ENCODE measurements around the gene PHC2.

The PHC2 gene

DNA sequence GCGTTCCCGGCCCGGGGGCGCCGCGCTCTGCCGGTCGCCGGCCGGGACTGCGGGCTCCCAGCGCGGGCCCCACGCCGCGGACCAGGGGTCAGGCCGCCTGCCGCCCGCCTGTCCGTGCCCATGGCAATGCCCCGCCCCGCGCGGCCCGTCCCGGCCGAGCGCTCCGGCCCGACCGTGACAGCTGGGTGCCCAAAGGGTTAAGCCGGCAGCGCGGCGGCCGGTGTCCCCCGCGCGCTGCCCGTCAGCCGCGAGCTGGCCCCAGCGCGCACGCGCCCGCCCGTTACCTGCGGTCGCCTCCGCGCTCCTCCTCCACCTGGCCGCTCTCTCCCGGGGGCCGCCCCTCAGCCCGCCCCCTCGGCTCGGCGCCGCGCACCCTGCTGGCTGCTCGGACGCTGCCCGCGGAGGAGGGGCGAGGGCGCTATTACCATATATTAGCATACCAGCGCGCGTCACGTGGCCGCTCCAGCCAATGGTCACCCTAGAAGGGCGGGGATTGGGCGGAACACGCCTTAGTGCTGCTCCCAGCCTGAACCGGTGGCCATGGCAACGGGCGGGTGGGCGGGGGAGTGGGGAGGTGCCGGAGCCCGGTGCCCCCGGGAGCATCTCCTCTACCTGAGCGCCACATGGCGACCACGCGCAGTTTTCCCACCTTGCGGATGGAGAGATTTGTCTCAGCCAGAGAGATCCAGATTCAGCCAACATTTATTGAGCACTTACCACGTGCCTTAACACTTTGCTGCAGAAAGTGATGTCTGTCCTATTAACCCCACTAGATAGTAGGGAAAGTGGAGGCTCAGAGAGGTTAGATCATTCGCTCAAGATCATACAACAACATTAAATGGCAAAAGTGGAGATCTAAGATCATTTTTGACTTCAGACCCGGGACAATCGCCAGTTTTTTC, at the start of gene PHC2:
PHC2 (minus strand) TSS at position 404 of the 902 bp plus-strand sequence. CDS start 55,556 bp downstream, outside the sequence.
- peak; percentile 97 for DNase-seq (ENCODE audit: low spot score)

GRCh38 chr1:33477451-33477850, 46.6 kb upstream of the PHC2 start:
- no peak for DNase-seq (ENCODE audit: low spot score)

DNA sequence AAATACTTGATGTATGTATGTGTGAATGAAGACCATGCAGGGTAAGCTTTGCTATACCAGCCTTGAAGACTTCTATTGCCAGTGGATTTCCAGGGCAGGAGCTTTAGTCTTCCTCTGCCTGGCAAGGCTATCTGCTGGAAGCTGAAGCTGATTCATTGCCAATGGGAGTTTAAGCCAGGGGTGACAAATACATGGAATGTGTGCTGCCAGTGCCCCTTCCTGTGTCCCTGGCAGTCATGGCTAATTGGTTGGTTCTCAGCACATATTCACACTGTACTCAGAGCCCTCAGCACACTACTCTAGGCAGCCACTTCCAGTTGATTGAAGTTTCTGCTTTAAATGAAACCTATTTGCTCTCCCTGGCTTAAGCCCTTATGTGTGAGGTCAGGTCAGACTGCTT, 43.0 kb upstream of the PHC2 start:
- DNase-seq (ENCODE audit: low spot score) = no peak

DNA sequence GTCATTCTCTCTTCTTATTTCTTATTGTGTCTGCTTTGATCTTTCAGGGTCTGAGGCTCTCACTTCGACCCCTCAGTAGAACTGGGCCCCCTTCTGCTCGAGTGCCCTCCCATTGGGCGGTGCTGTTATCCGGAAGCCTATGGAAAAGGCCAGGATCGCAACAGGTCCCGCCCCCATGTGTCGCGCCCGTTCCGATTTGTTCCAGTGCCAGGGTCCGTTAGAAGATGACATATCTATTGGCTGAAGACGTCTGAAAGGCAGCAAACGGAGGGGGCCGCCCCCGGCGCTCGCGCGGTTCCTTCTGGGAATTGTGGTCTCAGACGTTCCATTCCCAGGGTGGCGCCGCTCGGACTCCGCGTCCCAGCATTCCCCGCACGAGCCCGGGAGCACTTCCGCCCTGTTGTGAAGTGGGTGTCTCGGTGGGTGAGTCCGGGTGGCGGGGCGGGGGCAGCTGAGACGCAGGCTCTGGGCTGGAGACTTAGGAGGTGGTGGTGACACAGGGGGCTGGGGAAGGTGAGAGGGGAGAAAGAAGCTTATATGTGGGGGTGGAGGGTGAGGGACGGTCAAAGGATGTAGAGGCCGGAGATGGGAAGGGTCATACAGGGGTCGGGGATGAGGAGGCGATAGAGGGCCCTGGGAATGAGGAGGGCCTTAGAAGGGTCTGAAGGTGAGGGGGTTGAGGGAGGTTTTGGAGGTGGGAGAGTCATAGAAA, 41.5 kb upstream of the PHC2 start, which contains the start of gene ZSCAN20:
ZSCAN20 (plus strand) TSS at position 377 of the 712 bp plus-strand sequence. CDS start 6,644 bp downstream, outside the sequence.
- DNase-seq (ENCODE audit: low spot score) = peak; percentile 99

GRCh38 chr1:33471416-33471815, 40.5 kb upstream of the PHC2 start:
- DNase-seq (ENCODE audit: low spot score) = no peak

- peak; percentile 77 for DNase-seq (ENCODE audit: low spot score)
Observed at GRCh38 chr1:33470495-33471012, 39.7 kb upstream of the PHC2 start.

GRCh38 chr1:33469691-33470090, 38.8 kb upstream of the PHC2 start:
- no peak for DNase-seq (ENCODE audit: low spot score)

DNA sequence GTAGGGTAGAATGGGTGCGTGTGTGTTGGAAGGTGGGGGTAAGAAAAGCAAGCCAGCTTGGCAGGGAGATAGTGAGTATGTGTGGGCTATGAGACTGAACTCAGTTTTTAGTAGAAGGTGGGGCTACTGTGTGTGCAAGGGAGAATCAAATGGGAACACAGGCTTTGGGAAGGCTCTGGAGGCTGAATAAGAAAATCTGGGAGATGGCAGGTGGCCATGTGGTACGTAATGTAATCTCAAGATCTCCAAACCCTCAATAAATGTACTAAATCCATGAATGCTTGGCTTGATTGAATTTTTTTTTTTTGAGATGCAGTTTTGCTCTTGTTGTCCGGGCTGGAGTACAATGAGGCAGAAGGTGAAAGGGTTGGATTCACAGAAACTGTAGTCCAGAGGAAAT, 38.1 kb upstream of the PHC2 start:
- DNase-seq (ENCODE audit: low spot score) = no peak

- no peak for DNase-seq (ENCODE audit: low spot score)
Observed at GRCh38 chr1:33468531-33468930, 37.6 kb upstream of the PHC2 start.

DNA sequence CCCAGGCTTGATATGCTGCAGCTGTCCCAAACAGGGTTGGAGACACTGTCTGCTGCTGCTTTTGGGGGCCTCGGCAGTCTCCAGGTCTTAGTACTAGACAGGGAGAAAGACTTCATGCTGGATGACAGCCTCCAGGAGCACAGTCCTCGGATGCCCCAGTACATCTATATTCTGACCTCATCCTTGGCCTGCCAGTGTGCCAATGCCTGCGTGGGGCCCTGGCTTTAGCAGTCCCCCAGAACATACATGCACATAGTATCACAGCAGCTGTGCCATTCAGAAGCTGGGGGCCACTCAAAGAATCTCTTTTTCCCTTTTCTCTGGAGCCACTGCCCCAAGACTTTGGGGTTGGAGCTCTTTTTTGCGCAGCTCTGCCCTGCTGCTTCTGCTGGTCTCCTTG, 37.1 kb upstream of the PHC2 start:
- no peak for DNase-seq (ENCODE audit: low spot score)

GRCh38 chr1:33466159-33466558, 35.3 kb upstream of the PHC2 start:
- no peak for DNase-seq (ENCODE audit: low spot score)

GRCh38 chr1:33465316-33465715, 34.4 kb upstream of the PHC2 start:
- DNase-seq (ENCODE audit: low spot score) = no peak

- DNase-seq (ENCODE audit: low spot score) = no peak
Observed at GRCh38 chr1:33464552-33464951, 33.7 kb upstream of the PHC2 start.

- no peak for DNase-seq (ENCODE audit: low spot score)
Observed at GRCh38 chr1:33462405-33463164, 31.7 kb upstream of the PHC2 start.

GRCh38 chr1:33460947-33461629, 30.2 kb upstream of the PHC2 start:
- DNase-seq (ENCODE audit: low spot score) = no peak

GRCh38 chr1:33460144-33460543, 29.2 kb upstream of the PHC2 start:
- DNase-seq (ENCODE audit: low spot score) = no peak

DNA sequence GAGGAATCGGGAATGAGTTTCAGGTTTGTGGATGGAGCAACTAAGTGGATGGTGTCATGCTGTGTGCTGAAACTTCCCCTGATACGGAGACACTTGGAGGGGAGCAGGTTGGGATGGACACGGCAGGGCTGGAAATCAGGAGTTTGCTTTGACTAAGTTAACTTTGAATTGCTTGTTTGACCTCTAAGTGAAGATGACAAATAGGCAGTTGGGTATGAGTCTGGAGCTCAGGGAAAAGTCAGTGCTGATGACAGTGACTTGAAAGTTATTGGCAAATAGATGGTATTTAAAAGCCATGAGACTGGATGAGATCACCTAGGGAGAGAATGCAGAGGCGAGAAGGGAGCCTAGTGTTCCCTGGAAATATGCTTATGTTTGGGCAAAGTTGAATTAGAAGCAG, 28.8 kb upstream of the PHC2 start:
- no peak for DNase-seq (ENCODE audit: low spot score)

- DNase-seq (ENCODE audit: low spot score) = no peak
Observed at GRCh38 chr1:33456502-33456886, 25.6 kb upstream of the PHC2 start.

GRCh38 chr1:33455539-33456501, 24.9 kb upstream of the PHC2 start:
- DNase-seq (ENCODE audit: low spot score) = no peak

DNA sequence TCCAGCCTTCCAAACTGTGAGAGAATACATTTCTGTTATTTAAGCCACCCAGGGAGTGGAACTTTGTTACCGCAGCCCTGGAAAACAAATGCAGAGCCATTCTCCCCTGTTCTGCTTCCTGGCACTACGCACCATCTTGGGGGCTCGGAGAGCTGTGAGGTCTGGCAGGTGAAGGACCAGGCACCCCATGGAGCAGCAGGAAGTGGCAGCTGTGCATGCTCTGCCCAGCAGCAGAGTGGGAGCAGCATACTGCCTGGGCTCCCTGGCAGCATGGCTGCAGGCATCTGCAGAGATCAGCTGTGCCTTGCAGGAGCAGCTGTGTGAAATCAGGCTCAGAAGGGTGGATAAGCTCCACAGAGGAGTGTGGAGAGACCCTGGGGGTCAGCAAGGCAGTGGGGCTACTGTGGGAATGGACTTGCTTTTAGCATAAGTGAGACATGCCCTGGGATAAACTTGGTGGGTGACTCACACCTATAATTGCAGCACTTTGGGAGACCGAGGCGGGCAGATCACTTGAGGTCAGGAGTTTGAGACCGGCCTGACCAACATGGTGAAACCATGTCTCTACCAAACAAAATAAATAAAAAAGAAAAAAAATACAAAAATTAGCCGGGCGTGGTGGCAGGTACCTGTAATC, 23.9 kb upstream of the PHC2 start:
- DNase-seq (ENCODE audit: low spot score) = no peak
